Body of pancreas (tissue), 4 donors: ENCODE results near the gene KATNAL1.

Experiments
- POLR2A ChIP-seq, 3 donors: fragments of 450-650 bp; IDR thresholded peaks; one replicate each; pipeline ENCODE4 v1.6.1; 2016; ENCODE audit warnings: antibody characterized with exemption in 3 of 3, mild to moderate bottlenecking in 2 of 3
- TF ChIP-seq, protein P1 (sequence below), 7 experiments: fragments of 450-650 bp in 4 of 7; fragments of 200-600 bp in 3 of 7; sonication (generic) in 3 of 7; IDR thresholded peaks; one replicate each; pipeline ENCODE4 v1.5.1; 2016 to 2019; ENCODE audit warnings: antibody characterized with exemption in 7 of 7

DNA sequence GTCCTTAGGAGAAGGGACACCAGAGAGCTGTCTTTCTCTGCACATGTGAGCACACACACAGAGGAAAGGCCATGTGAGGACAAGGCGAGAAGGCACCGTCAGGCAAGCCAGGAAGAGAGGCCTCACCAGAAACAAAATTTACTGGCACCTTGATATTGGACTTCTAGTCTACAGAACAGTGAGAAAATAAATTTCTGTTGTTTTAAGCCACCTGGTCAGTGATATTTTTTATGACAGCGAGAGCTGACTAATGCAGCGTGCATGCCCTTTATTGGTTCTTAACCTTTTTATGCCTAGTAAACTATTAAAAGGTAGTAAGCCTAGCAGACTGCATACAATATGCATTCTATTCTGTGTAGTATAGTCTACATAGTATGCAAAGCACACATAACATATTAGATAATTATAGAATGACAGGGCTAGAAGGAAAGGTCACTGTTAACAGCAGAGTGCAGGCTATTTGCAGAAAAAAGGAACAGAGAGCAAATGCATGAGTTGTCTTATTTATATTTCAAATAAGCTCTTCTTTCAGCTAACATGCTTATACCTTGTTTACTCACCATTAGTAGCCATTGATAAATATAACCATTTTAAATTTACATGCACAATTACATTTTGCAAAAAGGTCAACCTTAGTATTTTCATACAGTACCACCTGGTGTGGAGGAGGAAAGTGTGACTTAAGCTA lies 25.2 kb upstream of the KATNAL1 start:
- TF ChIP-seq POLR2A (IDR thresholded peaks at IDR 0.05): no peak
- TF ChIP-seq, protein P1, sequence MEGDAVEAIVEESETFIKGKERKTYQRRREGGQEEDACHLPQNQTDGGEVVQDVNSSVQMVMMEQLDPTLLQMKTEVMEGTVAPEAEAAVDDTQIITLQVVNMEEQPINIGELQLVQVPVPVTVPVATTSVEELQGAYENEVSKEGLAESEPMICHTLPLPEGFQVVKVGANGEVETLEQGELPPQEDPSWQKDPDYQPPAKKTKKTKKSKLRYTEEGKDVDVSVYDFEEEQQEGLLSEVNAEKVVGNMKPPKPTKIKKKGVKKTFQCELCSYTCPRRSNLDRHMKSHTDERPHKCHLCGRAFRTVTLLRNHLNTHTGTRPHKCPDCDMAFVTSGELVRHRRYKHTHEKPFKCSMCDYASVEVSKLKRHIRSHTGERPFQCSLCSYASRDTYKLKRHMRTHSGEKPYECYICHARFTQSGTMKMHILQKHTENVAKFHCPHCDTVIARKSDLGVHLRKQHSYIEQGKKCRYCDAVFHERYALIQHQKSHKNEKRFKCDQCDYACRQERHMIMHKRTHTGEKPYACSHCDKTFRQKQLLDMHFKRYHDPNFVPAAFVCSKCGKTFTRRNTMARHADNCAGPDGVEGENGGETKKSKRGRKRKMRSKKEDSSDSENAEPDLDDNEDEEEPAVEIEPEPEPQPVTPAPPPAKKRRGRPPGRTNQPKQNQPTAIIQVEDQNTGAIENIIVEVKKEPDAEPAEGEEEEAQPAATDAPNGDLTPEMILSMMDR (IDR thresholded peaks at IDR 0.05): no peak
